Colonic mucosa (tissue), 4 donors: ENCODE data around the gene SAMD4B. TPM values are rescaled to one million over a fixed set of nuclear protein-coding genes. Genes with fewer than 3 reads are reported as not detected.
A peak's percentile ranks its signal among the peaks of the same experiment; 100 is the strongest.
"Not testable (repeated sequence)": the region's sequence is repeated elsewhere in the genome, so short reads cannot be mapped to it uniquely, and the experiment has no call there.

Source experiments
- DNase-seq: peaks from one replicate; pipeline ENCODE4 v3.0.0-alpha.2; 2020
- H3K27ac ChIP-seq: fragments of 200-600 bp; one replicate; pipeline ENCODE4 v1.8.0; 2021
- H3K27me3 ChIP-seq: fragments of 200-600 bp; one replicate; pipeline ENCODE4 v1.8.0; 2021
- H3K36me3 ChIP-seq: fragments of 200-600 bp; one replicate; pipeline ENCODE4 v1.8.0; 2021
- H3K4me1 ChIP-seq: fragments of 200-600 bp; one replicate; pipeline ENCODE4 v1.8.0; 2021; ENCODE audit warnings: mild to moderate bottlenecking
- H3K4me3 ChIP-seq: fragments of 200-600 bp; one replicate; pipeline ENCODE4 v1.8.0; 2021
- H3K9ac ChIP-seq, 2 donors: one replicate each; pipeline ENCODE4 v1.7.0; 2013; ENCODE audit warnings: control low read depth in 2 of 2, low read depth in 2 of 2, low read length in 2 of 2
- H3K9me3 ChIP-seq: fragments of 200-600 bp; one replicate; pipeline ENCODE4 v1.8.0; 2021
- intact Hi-C: fragments of 100-400 bp; cut with DNase I; formaldehyde crosslinking; loops from one replicate; pipeline ENCODE4 v1.14.1; 2022
- total RNA-seq, 2 donors: library from RNA; stranded (reverse); fragmentation: NEBNext Ultra II Directional in 1 of 2; extraction: Animal tissue kit (Norgen Biotek cat#: 25700) in 1 of 2; gene quantifications; one replicate each; pipeline ENCODE4 v1.2.1, GENCODE V29; 2021
- TF ChIP-seq, protein P1 (sequence below): fragments of 200-600 bp; IDR thresholded peaks from one replicate; pipeline ENCODE4 v1.8.0; 2022; ENCODE audit warnings: antibody characterized with exemption, mild to moderate bottlenecking
- donor health status: healthy.
- donor health status: DM: no; HTN: no; CAD: no.
- donor health status: DM: no; HTN: no; CAD: no.

Gene SAMD4B
- total RNA-seq, 2 donors from 2014 or later: 63.9 to 73.7 TPM

DNA sequence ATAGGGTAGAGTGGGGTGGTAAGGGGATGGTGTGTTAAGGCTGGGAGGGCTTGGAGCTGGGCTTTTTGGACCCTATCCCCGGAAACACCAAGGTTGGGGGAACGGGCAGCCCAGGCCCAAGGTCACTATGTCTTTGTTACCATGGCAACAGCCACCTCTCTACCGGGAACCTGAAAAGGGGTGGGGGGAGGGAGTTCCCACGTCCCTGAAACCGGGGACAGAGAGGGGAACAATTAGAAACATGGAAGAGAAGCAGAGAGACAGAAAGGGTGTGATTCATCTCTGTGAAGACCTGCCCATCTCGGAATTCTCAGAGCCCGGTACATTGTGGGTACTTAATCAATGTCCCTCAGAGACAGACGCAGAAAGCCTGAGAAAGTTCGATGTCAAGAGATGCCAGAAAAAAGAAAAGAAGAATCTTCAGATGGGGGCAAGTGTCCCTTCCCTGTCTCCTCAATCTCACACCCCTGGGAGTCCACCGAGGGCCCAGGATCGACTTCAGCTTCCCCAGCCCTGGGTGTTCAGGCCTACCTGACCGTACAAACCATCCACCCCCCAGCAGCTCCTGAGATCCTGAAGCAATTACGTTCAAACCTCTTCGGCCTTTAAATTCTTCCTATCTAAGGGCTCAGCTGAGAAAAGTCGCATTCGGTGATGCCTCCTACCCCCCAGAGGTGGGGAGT, 14.7 kb upstream of the SAMD4B start:
- H3K36me3 ChIP-seq: no peaks in the 10 kb centered on the region
- intact Hi-C loops: loop anchor here (5.0 kb wide), 2 partner anchors 115 to 205 kb away; no protein-coding TSS in a partner anchor
- H3K4me1 ChIP-seq: no peaks in the 10 kb centered on the region
- DNase-seq: no peak
- H3K27ac ChIP-seq: no peak overlapping the region
- no peak overlapping the region for H3K4me3 ChIP-seq
- TF ChIP-seq, protein P1, sequence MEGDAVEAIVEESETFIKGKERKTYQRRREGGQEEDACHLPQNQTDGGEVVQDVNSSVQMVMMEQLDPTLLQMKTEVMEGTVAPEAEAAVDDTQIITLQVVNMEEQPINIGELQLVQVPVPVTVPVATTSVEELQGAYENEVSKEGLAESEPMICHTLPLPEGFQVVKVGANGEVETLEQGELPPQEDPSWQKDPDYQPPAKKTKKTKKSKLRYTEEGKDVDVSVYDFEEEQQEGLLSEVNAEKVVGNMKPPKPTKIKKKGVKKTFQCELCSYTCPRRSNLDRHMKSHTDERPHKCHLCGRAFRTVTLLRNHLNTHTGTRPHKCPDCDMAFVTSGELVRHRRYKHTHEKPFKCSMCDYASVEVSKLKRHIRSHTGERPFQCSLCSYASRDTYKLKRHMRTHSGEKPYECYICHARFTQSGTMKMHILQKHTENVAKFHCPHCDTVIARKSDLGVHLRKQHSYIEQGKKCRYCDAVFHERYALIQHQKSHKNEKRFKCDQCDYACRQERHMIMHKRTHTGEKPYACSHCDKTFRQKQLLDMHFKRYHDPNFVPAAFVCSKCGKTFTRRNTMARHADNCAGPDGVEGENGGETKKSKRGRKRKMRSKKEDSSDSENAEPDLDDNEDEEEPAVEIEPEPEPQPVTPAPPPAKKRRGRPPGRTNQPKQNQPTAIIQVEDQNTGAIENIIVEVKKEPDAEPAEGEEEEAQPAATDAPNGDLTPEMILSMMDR: no peak
- no peaks in the 10 kb centered on the region for H3K9me3 ChIP-seq
- H3K27me3 ChIP-seq: no peaks in the 10 kb centered on the region
- no peak overlapping the region for H3K9ac ChIP-seq

DNA sequence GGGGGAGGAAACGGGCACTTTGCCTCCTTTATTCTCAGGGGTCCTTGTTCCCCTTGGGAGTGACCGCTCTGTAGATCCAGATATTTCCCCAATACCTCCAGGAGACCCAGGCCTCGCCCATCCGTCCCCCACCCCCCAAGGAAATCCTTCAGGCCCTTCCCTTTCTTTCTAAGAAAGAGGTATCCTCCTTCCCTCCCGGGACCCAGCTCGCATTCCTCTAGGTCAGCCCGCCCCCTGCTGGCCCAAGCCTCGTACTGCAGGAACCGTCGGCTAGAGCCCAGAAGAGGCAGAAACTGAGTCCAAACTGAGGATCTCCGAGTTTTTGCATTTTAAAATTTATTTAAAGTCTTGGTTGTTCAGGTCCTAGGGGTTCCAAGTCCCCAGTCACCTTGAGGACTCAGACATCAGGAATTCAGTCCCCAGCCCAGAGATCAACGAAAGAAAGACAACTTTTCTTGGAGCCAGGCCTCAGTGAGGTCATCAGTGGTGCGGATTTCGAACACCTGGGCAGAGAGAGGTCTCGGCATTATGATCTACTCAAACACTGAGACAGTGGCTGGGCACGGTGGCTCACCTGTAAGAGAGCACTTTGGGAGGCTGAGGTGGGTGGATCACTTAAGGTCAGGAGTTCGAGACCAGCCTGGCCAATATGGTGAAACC, 14.0 kb upstream of the SAMD4B start:
- Histone ChIP-seq H3K4me1 (no peaks in the 10 kb centered on the region), H3K27ac (no peak overlapping the region), H3K9ac (no peak overlapping the region), H3K36me3 (no peaks in the 10 kb centered on the region), H3K9me3 (no peaks in the 10 kb centered on the region), H3K4me3 (no peak overlapping the region), H3K27me3 (no peaks in the 10 kb centered on the region)
- intact Hi-C loops: loop anchor here (5.0 kb wide), 2 partner anchors 116 to 206 kb away; no protein-coding TSS in a partner anchor
- DNase-seq: peak; percentile 88
- TF ChIP-seq, protein P1: peak; percentile 94

DNA sequence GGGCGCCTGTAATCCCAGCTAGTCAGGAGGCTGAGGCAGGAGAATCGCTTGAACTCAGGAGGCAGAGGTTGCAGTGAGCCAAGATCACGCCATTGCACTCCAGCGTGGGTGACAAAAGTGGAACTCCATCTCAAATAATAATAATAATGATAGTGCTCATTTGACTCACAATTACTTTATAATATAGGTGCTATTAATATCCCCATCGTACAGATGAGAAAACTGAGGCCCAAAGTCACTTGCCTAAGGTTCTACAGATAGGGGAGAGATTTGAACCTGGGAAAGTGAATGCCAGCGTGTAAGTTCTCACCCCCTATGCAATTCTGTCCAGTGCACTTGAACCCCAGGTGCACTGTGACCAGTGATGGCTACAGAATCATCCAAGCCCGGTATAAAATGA, 12.3 kb upstream of the SAMD4B start:
- no peak for DNase-seq
- H3K4me1 ChIP-seq: no peaks in the 10 kb centered on the region
- H3K36me3 ChIP-seq: no peaks in the 10 kb centered on the region
- no peaks in the 10 kb centered on the region for H3K27me3 ChIP-seq
- no peak overlapping the region for H3K27ac ChIP-seq
- no peaks in the 10 kb centered on the region for H3K9me3 ChIP-seq
- H3K4me3 ChIP-seq: no peak overlapping the region
- no peak overlapping the region for H3K9ac ChIP-seq
- intact Hi-C loops: loop anchor here (5.0 kb wide), 2 partner anchors 118 to 208 kb away; no protein-coding TSS in a partner anchor
- TF ChIP-seq, protein P1: no peak

DNA sequence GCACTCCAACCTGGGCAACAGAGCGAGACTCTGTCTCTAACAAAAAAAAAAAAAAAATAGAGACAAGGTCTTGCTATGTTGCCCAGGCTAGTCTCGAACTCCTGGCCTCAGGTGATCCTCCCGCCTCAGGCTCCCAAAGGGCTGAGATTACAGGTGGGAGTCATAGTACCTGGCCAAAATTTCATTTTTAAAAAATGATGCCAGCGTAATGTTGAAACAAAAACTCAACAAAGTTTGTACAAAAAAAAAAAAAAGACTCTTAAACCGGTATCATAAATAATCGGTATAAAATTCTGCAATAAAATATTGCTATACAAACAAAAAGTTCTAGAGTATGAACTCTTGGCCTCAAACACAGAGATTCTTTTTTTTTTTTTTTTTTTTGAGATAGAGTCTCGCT, 9.9 kb upstream of the SAMD4B start:
- H3K27ac ChIP-seq: no peak overlapping the region
- DNase-seq: no peak
- H3K9ac ChIP-seq: no peak overlapping the region
- intact Hi-C loops: no loop called here
- TF ChIP-seq, protein P1: no peak
- H3K36me3 ChIP-seq: no peaks in the 10 kb centered on the region
- H3K4me1 ChIP-seq: no peaks in the 10 kb centered on the region
- no peak overlapping the region for H3K4me3 ChIP-seq
- no peaks in the 10 kb centered on the region for H3K27me3 ChIP-seq
- no peaks in the 10 kb centered on the region for H3K9me3 ChIP-seq

DNA sequence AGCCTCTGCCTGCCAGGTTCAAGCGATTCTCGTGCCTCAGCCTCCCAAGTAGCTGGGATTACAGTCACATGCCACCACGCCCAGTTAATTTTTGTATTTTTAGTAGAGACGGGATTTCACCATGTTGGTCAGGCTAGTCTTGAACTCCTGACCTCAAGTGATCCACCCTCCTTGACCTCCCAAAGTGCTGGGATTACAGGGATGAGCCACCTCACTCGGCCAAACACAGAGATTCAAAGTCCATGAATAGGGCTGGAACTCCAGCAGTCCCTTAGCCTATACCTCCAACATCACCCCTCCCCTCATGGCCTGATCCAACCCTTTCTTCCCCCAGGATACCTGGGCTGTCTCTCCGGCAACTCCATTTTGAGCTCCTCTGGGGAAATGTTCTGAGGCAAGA, 9.5 kb upstream of the SAMD4B start:
- intact Hi-C loops, H3K9ac ChIP-seq, H3K4me3 ChIP-seq, H3K9me3 ChIP-seq, DNase-seq, H3K27me3 ChIP-seq, H3K36me3 ChIP-seq, H3K27ac ChIP-seq, H3K4me1 ChIP-seq: not testable (repeated sequence)

DNA sequence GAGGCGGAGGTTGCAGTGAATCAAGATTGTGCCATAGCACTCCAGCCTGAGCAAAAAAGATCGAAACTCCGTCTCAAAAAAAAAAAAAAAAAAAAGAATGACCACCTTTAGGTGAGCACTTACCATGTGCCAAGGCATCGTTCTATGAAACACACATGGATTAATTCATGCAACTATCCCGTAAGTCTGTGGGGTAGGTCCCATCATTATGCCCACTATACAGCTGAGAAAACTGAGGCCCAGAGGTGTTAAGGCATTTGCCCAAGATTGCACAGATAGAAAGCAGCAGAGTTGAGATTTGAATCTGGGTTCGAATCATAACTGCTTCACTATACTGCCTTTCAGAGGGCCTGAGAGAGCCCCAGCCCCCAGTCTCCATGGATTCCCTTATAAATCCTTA, 8.7 kb upstream of the SAMD4B start:
- H3K9me3 ChIP-seq: no peaks in the 10 kb centered on the region
- intact Hi-C loops: no loop called here
- H3K4me1 ChIP-seq: no peaks in the 10 kb centered on the region
- no peaks in the 10 kb centered on the region for H3K36me3 ChIP-seq
- H3K27ac ChIP-seq: no peak overlapping the region
- no peak for DNase-seq
- H3K4me3 ChIP-seq: no peak overlapping the region
- TF ChIP-seq, protein P1: no peak
- no peaks in the 10 kb centered on the region for H3K27me3 ChIP-seq
- no peak overlapping the region for H3K9ac ChIP-seq
